ENCODE data around the gene GALNT9. TPM values are rescaled to one million over a fixed set of nuclear protein-coding genes. Genes with fewer than 3 reads are reported as not detected.

GALNT9 gene
- total and polyA plus RNA-seq, 5 donors from 2014 or later, result 0.37 to 0.69 (median 0.64) TPM; not detected in 2

- H3K9me3 ChIP-seq (ENCODE audit: control insufficient read depth in 2 of 2, low read length in 2 of 2), result no peaks in the 10 kb centered on the region
- H3K36me3 ChIP-seq (ENCODE audit: control insufficient read depth, insufficient read depth, low read length), result no peaks in the 10 kb centered on the region
- no peak overlapping the region for H3K27ac ChIP-seq (ENCODE audit: insufficient read depth, low read length, poor library complexity, severe bottlenecking)
- no peaks in the 10 kb centered on the region for H3K4me1 ChIP-seq (ENCODE audit: control insufficient read depth, insufficient read depth, low read length, poor library complexity, severe bottlenecking)
- no peak overlapping the region for H3K4me3 ChIP-seq (ENCODE audit: low read depth, low read length)
- no peaks in the 10 kb centered on the region for H3K27me3 ChIP-seq (ENCODE audit: control insufficient read depth, insufficient read depth, low read length)
- DNase-seq, result no peak
- peaks cover 5% of the 10 kb centered on the region for H3K27me3 Mint-ChIP-seq
- peaks cover 0 to 2% (median 0%) of the 10 kb centered on the region in 7 donors for H3K9me3 Mint-ChIP-seq
- H3K36me3 Mint-ChIP-seq, result no peaks in the 10 kb centered on the region
- no peak for ATAC-seq (ENCODE audit: low read depth in 2 of 2)
- no peak overlapping the region for H3K27ac Mint-ChIP-seq
- H3K4me3 Mint-ChIP-seq, result no peak overlapping the region
- H3K4me1 Mint-ChIP-seq, result peaks cover 0 to 5% (median 0%) of the 10 kb centered on the region in 4 donors
Observed at GRCh38 chr12:132259872-132260695, 69.3 kb downstream of the GALNT9 start.

GRCh38 chr12:132259364-132259871, 70.0 kb downstream of the GALNT9 start:
- Histone ChIP-seq H3K27me3 (ENCODE audit: control insufficient read depth, insufficient read depth, low read length) (no peaks in the 10 kb centered on the region), H3K36me3 (ENCODE audit: control insufficient read depth, insufficient read depth, low read length) (no peaks in the 10 kb centered on the region), H3K9me3 (ENCODE audit: control insufficient read depth in 2 of 2, low read length in 2 of 2) (no peaks in the 10 kb centered on the region), H3K27ac (ENCODE audit: insufficient read depth, low read length, poor library complexity, severe bottlenecking) (no peak overlapping the region), H3K4me3 (ENCODE audit: low read depth, low read length) (no peak overlapping the region), H3K4me1 (ENCODE audit: control insufficient read depth, insufficient read depth, low read length, poor library complexity, severe bottlenecking) (no peaks in the 10 kb centered on the region)
- DNase-seq (no peak), ATAC-seq (ENCODE audit: low read depth in 2 of 2) (no peak)
- H3K9me3 Mint-ChIP-seq, result peaks cover 0 to 2% (median 0%) of the 10 kb centered on the region in 7 donors
- no peak overlapping the region for H3K27ac Mint-ChIP-seq
- H3K36me3 Mint-ChIP-seq, result no peaks in the 10 kb centered on the region
- H3K27me3 Mint-ChIP-seq, result peaks cover 5% of the 10 kb centered on the region
- H3K4me3 Mint-ChIP-seq, result no peak overlapping the region
- H3K4me1 Mint-ChIP-seq, result peaks cover 0 to 5% (median 0%) of the 10 kb centered on the region in 4 donors

- H3K4me3 Mint-ChIP-seq, result no peak overlapping the region
- peaks cover 0 to 2% (median 0%) of the 10 kb centered on the region in 7 donors for H3K9me3 Mint-ChIP-seq
- ATAC-seq (ENCODE audit: low read depth in 2 of 2) (no peak), DNase-seq (no peak)
- Histone ChIP-seq H3K36me3 (ENCODE audit: control insufficient read depth, insufficient read depth, low read length) (no peaks in the 10 kb centered on the region), H3K4me1 (ENCODE audit: control insufficient read depth, insufficient read depth, low read length, poor library complexity, severe bottlenecking) (no peaks in the 10 kb centered on the region), H3K27ac (ENCODE audit: insufficient read depth, low read length, poor library complexity, severe bottlenecking) (no peak overlapping the region), H3K9me3 (ENCODE audit: control insufficient read depth in 2 of 2, low read length in 2 of 2) (no peaks in the 10 kb centered on the region), H3K27me3 (ENCODE audit: control insufficient read depth, insufficient read depth, low read length) (no peaks in the 10 kb centered on the region), H3K4me3 (ENCODE audit: low read depth, low read length) (no peak overlapping the region)
- H3K27ac Mint-ChIP-seq, result no peak overlapping the region
- peaks cover 0 to 5% (median 0%) of the 10 kb centered on the region in 4 donors for H3K4me1 Mint-ChIP-seq
- no peaks in the 10 kb centered on the region for H3K36me3 Mint-ChIP-seq
- H3K27me3 Mint-ChIP-seq, result peaks cover 5% of the 10 kb centered on the region
Observed at GRCh38 chr12:132258543-132258942, 70.8 kb downstream of the GALNT9 start.

- no peaks in the 10 kb centered on the region for H3K36me3 Mint-ChIP-seq
- H3K27ac ChIP-seq (ENCODE audit: insufficient read depth, low read length, poor library complexity, severe bottlenecking), result no peak overlapping the region
- H3K4me1 Mint-ChIP-seq, result peaks cover 0 to 5% (median 0%) of the 10 kb centered on the region in 4 donors
- no peak overlapping the region for H3K27ac Mint-ChIP-seq
- no peaks in the 10 kb centered on the region for H3K36me3 ChIP-seq (ENCODE audit: control insufficient read depth, insufficient read depth, low read length)
- H3K4me3 Mint-ChIP-seq, result no peak overlapping the region
- ATAC-seq (ENCODE audit: low read depth in 2 of 2), result no peak
- peaks cover 5% of the 10 kb centered on the region for H3K27me3 Mint-ChIP-seq
- no peaks in the 10 kb centered on the region for H3K4me1 ChIP-seq (ENCODE audit: control insufficient read depth, insufficient read depth, low read length, poor library complexity, severe bottlenecking)
- H3K9me3 Mint-ChIP-seq, result peaks cover 0 to 2% (median 0%) of the 10 kb centered on the region in 7 donors
- no peaks in the 10 kb centered on the region for H3K9me3 ChIP-seq (ENCODE audit: control insufficient read depth in 2 of 2, low read length in 2 of 2)
- no peak for DNase-seq
- H3K4me3 ChIP-seq (ENCODE audit: low read depth, low read length), result no peak overlapping the region
- H3K27me3 ChIP-seq (ENCODE audit: control insufficient read depth, insufficient read depth, low read length), result no peaks in the 10 kb centered on the region
Observed at GRCh38 chr12:132257955-132258490, 71.4 kb downstream of the GALNT9 start.

- peaks cover 0 to 2% (median 0%) of the 10 kb centered on the region in 7 donors for H3K9me3 Mint-ChIP-seq
Observed at GRCh38 chr12:132257206-132257954, 72.0 kb downstream of the GALNT9 start.

GRCh38 chr12:132256646-132257045, 72.7 kb downstream of the GALNT9 start:
- Mint-ChIP-seq H3K27me3 (peaks cover 5% of the 10 kb centered on the region), H3K36me3 (no peaks in the 10 kb centered on the region), H3K4me3 (no peak overlapping the region), H3K4me1 (peaks cover 0 to 5% (median 0%) of the 10 kb centered on the region in 4 donors), H3K27ac (no peak overlapping the region), H3K9me3 (peaks cover 0 to 2% (median 0%) of the 10 kb centered on the region in 7 donors)
- Histone ChIP-seq H3K27me3 (ENCODE audit: control insufficient read depth, insufficient read depth, low read length) (no peaks in the 10 kb centered on the region), H3K4me3 (ENCODE audit: low read depth, low read length) (no peak overlapping the region), H3K27ac (ENCODE audit: insufficient read depth, low read length, poor library complexity, severe bottlenecking) (no peak overlapping the region), H3K4me1 (ENCODE audit: control insufficient read depth, insufficient read depth, low read length, poor library complexity, severe bottlenecking) (no peaks in the 10 kb centered on the region), H3K36me3 (ENCODE audit: control insufficient read depth, insufficient read depth, low read length) (no peaks in the 10 kb centered on the region), H3K9me3 (ENCODE audit: control insufficient read depth in 2 of 2, low read length in 2 of 2) (no peaks in the 10 kb centered on the region)
- no peak for DNase-seq
- ATAC-seq (ENCODE audit: low read depth in 2 of 2), result no peak

More at GRCh38 chr12:132257206-132257954, 72.0 kb downstream of the GALNT9 start:
- Mint-ChIP-seq H3K27me3 (peaks cover 5% of the 10 kb centered on the region), H3K4me1 (peaks cover 0 to 5% (median 0%) of the 10 kb centered on the region in 4 donors), H3K27ac (no peak overlapping the region), H3K4me3 (no peak overlapping the region), H3K36me3 (no peaks in the 10 kb centered on the region)
- Histone ChIP-seq H3K4me1 (ENCODE audit: control insufficient read depth, insufficient read depth, low read length, poor library complexity, severe bottlenecking) (no peaks in the 10 kb centered on the region), H3K4me3 (ENCODE audit: low read depth, low read length) (no peak overlapping the region), H3K36me3 (ENCODE audit: control insufficient read depth, insufficient read depth, low read length) (no peaks in the 10 kb centered on the region), H3K27ac (ENCODE audit: insufficient read depth, low read length, poor library complexity, severe bottlenecking) (no peak overlapping the region), H3K27me3 (ENCODE audit: control insufficient read depth, insufficient read depth, low read length) (no peaks in the 10 kb centered on the region), H3K9me3 (ENCODE audit: control insufficient read depth in 2 of 2, low read length in 2 of 2) (no peaks in the 10 kb centered on the region)
- ATAC-seq (ENCODE audit: low read depth in 2 of 2) (no peak), DNase-seq (no peak)

- ATAC-seq (ENCODE audit: low read depth in 2 of 2) (no peak), DNase-seq (no peak)
- no peaks in the 10 kb centered on the region for H3K36me3 Mint-ChIP-seq
- Histone ChIP-seq H3K4me1 (ENCODE audit: control insufficient read depth, insufficient read depth, low read length, poor library complexity, severe bottlenecking) (no peaks in the 10 kb centered on the region), H3K27ac (ENCODE audit: insufficient read depth, low read length, poor library complexity, severe bottlenecking) (no peak overlapping the region), H3K27me3 (ENCODE audit: control insufficient read depth, insufficient read depth, low read length) (no peaks in the 10 kb centered on the region), H3K9me3 (ENCODE audit: control insufficient read depth in 2 of 2, low read length in 2 of 2) (no peaks in the 10 kb centered on the region), H3K36me3 (ENCODE audit: control insufficient read depth, insufficient read depth, low read length) (no peaks in the 10 kb centered on the region), H3K4me3 (ENCODE audit: low read depth, low read length) (no peak overlapping the region)
- H3K4me1 Mint-ChIP-seq, result peaks cover 0 to 5% (median 0%) of the 10 kb centered on the region in 4 donors
- peaks cover 5% of the 10 kb centered on the region for H3K27me3 Mint-ChIP-seq
- H3K9me3 Mint-ChIP-seq, result peaks cover 0 to 2% (median 0%) of the 10 kb centered on the region in 7 donors
- H3K27ac Mint-ChIP-seq, result no peak overlapping the region
- no peak overlapping the region for H3K4me3 Mint-ChIP-seq
Observed at GRCh38 chr12:132255642-132256041, 73.7 kb downstream of the GALNT9 start.
